GM19468 (cell line): ENCODE data around the gene CCDC159.
"Not testable (repeated sequence)": the region's sequence is repeated elsewhere in the genome, so short reads cannot be mapped to it uniquely, and the experiment has no call there.

Source experiments
- ATAC-seq: cut with Tn5 transposase; IDR thresholded peaks from one replicate; pipeline ENCODE4 v1.9.1; 2021; ENCODE audit warnings: mild to moderate bottlenecking, moderate library complexity, moderate number of reproducible peaks; ENCODE audit not compliant: unreplicated experiment; ENCODE audit errors: extremely low read depth

Gene CCDC159

GRCh38 chr19:11346104-11346940 is at the start of gene CCDC159, which contains the start of gene TMEM205:
Gene CCDC159 (plus strand): TSS chr19:11346519. CDS start chr19:11346607, 88 bp downstream.
Gene TMEM205 (minus strand): TSS chr19:11346268. CDS start chr19:11345619, 649 bp downstream.
- ATAC-seq = peak; percentile 59

GRCh38 chr19:11299946-11300810 is 46.1 kb upstream of the CCDC159 start:
- no peak for ATAC-seq

- ATAC-seq = no peak
Measured at GRCh38 chr19:11300811-11301120, 45.6 kb upstream of the CCDC159 start.

DNA sequence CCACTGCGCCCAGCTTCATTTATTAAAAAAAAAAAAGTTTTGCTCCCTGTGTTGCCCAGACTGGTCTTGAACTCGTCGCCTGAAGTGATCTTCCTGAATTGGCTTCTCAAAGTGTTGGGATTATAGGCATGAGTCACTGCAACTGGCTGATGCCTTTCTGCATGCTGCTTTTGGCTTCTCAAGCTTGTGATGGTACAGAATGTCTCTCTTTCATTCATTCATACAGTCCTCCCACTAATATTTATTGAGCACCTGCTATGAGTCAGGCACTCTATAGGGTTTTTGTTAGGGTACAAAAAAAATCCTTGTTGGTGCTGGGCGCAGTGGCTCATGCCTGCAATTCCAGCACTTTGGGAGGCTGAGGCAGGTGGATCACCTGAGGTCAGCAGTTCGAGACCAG is 41.4 kb upstream of the CCDC159 start:
- ATAC-seq = no peak

DNA sequence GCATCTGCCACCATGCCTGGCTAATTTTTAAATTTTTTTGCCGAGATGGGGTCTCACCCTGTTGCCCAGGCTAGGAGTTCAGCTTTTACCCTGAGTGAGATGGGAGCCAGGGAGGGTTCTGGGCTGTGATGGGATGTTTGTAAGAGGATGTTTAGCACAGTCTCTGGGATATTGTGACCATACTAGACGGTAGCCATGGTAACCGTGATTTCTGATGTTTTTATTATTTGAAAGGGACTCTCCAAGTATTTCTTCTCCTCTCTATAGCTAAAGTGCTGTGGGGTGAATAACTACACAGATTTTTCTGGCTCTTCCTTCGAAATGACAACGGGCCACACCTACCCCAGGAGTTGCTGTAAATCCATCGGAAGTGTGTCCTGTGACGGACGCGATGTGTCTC is 40.0 kb upstream of the CCDC159 start:
- ATAC-seq = no peak

GRCh38 chr19:11320278-11320995 is 25.9 kb upstream of the CCDC159 start:
- ATAC-seq = not testable (repeated sequence)

DNA sequence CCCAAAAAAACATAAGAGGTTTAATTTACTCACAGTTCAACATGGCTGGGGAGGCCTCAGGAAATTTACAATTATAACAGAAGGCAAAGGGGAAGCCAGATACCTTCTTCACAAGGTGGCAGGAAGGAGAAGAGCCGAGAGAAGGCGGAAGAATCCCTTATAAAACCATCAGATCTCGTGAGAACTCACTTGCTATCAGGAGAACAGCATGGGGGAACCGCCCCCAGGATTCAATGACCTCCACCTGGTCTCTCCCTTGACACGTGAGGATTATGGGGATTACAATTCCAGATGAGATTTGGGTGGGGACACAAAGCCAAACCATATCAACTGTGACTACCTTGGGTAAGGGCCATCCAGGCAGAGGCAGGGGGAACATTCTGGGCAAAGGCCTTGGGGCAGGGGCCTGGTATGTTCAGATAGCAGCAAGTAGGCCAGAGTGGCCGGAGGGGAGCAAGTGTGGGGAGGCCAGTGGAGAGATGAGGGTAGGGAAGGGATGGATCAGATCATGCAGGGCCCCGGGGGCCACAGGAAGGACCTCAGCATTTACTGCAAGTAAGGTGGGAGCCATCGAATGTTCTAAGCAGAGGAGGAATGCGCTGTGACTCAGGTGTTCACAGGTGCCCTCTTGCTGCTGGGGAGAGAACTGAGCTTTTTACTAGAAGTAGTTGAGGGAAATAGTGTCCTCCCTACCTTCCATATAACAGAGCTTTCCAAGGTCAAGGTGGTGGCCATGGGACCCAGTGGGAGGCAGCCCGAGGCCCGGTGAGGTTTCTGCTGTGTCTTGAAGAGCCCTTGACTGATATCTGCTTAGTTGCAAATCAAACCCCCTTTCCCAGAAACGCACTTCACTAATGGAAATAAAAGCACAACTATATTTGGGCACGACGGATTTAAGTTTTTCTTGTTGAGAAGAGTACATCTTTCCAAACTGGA is 24.9 kb upstream of the CCDC159 start:
- ATAC-seq = no peak

- ATAC-seq = no peak
Measured at GRCh38 chr19:11322269-11323024, 23.9 kb upstream of the CCDC159 start.

GRCh38 chr19:11323601-11324078 is 22.7 kb upstream of the CCDC159 start:
- ATAC-seq = no peak

GRCh38 chr19:11324079-11324661 is 22.1 kb upstream of the CCDC159 start:
- no peak for ATAC-seq

DNA sequence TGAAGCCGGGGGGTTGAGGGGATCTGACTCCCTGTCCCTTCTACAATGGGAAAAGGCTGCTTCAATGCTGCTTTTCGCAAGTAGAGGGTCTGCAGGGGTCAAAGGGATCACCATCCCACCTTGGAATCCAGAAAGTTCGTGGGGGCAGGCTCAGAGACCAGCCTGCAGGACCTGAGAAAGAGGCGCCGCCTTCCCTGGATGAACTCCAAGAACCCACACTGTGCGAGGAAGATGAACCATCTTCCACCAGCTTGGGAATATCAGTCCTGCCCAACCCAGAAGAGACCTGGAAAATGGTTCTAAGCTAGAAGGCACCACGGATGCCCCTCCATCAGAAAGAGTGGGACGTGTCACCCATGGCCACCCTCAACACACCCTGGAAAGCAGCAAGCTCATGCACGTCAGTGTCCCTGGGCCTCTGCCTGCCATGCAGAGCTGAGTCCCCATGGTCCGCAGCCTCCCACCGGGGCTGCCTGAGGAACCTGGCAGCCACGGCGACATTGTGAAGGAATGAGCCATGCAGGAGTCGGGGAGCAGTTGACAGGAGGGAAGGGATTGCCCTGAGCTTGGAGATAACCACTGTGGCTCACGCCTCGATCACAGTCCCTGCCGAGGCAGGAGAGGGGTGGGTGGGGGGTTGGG is 21.4 kb upstream of the CCDC159 start:
- no peak for ATAC-seq

- no peak for ATAC-seq
Measured at GRCh38 chr19:11325544-11325943, 20.8 kb upstream of the CCDC159 start.

DNA sequence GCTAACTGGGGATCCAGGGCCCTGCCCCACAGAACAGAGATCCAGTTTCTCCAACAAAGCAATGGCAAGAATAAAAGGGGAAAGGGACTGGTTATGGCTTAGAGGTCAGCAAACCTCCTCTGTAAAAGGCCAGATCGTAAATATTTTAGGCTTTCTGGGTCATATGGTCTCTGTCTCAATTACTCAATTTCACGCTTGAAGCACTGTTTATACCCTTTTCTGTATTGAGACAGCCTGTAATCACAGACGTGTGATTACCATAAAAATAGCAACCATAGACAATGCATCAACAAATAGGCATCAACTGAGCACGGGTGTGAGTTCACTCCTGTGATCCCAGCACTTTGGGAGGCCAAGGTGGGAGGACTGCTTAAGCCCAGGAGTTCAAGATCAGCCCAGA is 16.2 kb upstream of the CCDC159 start:
- no peak for ATAC-seq

DNA sequence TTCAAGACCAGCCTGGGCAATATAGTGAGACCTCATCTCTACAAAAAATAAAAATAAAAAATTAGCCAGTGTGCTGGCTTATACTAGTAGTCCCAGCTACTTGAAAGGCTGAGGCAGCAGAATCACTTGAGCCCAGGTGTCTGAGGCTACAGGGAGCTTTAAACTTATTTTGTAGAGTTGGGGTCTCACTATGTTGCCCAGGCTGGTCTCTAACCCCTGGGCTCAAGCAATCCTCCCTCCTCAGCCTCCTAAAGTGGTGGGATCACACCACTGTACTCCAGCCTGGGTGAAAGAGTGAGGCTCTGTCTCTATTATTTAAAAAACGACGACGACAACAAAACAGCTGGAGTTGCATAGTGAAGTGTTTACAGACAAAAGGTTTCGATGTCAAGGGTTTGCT is 14.8 kb upstream of the CCDC159 start:
- ATAC-seq = no peak

DNA sequence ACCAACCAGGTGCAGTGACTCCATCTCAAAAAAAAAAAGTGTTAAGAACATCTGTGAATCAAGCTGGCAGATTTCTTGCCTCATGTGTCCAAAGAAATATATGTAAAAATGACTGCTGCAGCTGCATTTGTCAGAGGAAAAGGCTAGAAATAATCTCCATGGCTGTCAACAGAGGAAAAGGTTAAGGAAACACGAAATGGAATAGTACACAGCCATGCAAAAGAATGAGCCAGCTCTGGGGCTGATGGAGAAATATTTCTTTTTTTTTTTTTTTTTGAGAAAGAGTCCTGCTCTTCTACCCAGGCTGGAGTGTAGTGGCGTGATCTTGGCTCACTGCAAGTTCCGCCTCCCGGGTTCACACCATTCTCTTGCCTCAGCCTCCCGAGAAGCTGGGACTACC is 13.5 kb upstream of the CCDC159 start:
- no peak for ATAC-seq

- not testable (repeated sequence) for ATAC-seq
Measured at GRCh38 chr19:11333838-11334237, 12.5 kb upstream of the CCDC159 start.

- ATAC-seq = no peak
Measured at GRCh38 chr19:11335449-11336146, 10.7 kb upstream of the CCDC159 start.
